Left ventricle myocardium inferior (tissue), 1 donor: ENCODE data around the gene SNX10. TPM values are rescaled to one million over a fixed set of nuclear protein-coding genes. Genes with fewer than 3 reads are reported as not detected.

Source experiments
- DNase-seq: peaks from one replicate; pipeline ENCODE4 v3.0.0-alpha.2; 2020
- H3K27ac ChIP-seq: fragments of 200-600 bp; replicated peaks from 2 replicates; pipeline ENCODE4 v1.8.0; 2021
- H3K27me3 ChIP-seq: fragments of 200-600 bp; 2 replicates; pipeline ENCODE4 v1.8.0; 2021; ENCODE audit warnings: low read depth
- H3K36me3 ChIP-seq: fragments of 200-600 bp; 2 replicates; pipeline ENCODE4 v1.8.0; 2021
- H3K4me1 ChIP-seq: fragments of 200-600 bp; 2 replicates; pipeline ENCODE4 v1.8.0; 2021
- H3K4me3 ChIP-seq: fragments of 200-600 bp; 2 replicates; pipeline ENCODE4 v1.8.0; 2021; ENCODE audit warnings: mild to moderate bottlenecking, moderate library complexity
- H3K9me3 ChIP-seq: fragments of 200-600 bp; replicated peaks from 2 replicates; pipeline ENCODE4 v1.8.0; 2021
- intact Hi-C: fragments of 100-400 bp; cut with micrococcal nuclease; formaldehyde crosslinking; loops from one replicate; pipeline ENCODE4 v1.11.0; 2022
- total RNA-seq: library from RNA; stranded (reverse); fragmentation: NEBNext Ultra II Directional; extraction: Animal tissue kit (Norgen Biotek cat#: 25700); gene quantifications from one replicate; pipeline ENCODE4 v1.2.1, GENCODE V29; 2021
- TF ChIP-seq, protein P1 (sequence below): fragments of 200-600 bp; IDR thresholded peaks from 2 replicates; pipeline ENCODE4 v1.8.0; 2021; ENCODE audit warnings: antibody characterized with exemption, mild to moderate bottlenecking, borderline replicate concordance
- donor health status: DM: no; HTN: yes; CAD: no; lungs with severe emphysema.

Gene SNX10
- total RNA-seq, 1 donor from 2014 or later, result 1.1 TPM

DNA sequence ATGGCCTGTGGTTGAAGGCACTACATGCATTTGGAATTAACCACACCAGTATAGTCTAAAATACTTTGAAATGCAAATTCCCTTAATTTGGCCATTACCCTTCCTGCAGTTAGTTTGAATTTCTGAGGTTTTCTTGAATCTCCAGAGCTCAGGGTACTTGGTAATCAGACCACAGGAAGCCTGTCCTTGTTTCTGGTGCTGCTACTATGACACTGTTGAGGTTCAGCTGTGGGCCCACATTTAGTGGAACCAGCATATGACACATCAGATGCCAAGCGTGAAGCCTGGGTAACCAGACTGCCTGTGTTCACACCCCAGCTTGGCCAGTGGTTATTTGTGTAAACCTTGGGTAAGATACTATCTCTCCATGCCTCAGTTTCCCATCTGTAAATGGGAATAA, 124.3 kb downstream of the SNX10 start:
- Histone ChIP-seq H3K4me3 (no peak overlapping the region), H3K4me1 (no peaks in the 10 kb centered on the region), H3K27me3 (peaks cover 68% of the 10 kb centered on the region), H3K36me3 (no peaks in the 10 kb centered on the region), H3K27ac (no peak overlapping the region), H3K9me3 (no peaks in the 10 kb centered on the region)
- no peak for DNase-seq
- TF ChIP-seq, protein P1, sequence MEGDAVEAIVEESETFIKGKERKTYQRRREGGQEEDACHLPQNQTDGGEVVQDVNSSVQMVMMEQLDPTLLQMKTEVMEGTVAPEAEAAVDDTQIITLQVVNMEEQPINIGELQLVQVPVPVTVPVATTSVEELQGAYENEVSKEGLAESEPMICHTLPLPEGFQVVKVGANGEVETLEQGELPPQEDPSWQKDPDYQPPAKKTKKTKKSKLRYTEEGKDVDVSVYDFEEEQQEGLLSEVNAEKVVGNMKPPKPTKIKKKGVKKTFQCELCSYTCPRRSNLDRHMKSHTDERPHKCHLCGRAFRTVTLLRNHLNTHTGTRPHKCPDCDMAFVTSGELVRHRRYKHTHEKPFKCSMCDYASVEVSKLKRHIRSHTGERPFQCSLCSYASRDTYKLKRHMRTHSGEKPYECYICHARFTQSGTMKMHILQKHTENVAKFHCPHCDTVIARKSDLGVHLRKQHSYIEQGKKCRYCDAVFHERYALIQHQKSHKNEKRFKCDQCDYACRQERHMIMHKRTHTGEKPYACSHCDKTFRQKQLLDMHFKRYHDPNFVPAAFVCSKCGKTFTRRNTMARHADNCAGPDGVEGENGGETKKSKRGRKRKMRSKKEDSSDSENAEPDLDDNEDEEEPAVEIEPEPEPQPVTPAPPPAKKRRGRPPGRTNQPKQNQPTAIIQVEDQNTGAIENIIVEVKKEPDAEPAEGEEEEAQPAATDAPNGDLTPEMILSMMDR, result no peak
- intact Hi-C loops, result no loop called here

GRCh38 chr7:26417911-26418413, 126.3 kb downstream of the SNX10 start:
- Histone ChIP-seq H3K36me3 (no peaks in the 10 kb centered on the region), H3K27ac (no peak overlapping the region)

DNA sequence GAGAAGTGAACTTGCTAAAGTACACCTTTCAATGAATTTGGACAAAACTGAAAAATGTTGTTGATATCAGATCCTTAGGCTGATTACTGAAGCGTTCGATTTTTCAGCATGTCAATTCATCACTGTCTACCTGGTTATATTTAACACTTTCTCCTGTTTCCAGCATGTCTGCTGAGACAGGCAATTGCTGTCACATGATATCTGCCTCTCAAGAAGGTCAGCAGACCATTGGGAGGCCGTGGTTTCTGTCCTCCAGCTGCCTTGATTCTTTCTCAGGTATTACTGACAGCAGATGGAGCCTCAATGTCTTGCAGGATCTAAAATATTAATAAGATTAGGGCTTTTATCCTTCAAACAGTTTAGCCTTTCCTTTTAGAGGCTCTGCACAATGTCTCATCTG, 127.5 kb downstream of the SNX10 start:
- intact Hi-C loops, result no loop called here
- H3K36me3 ChIP-seq, result no peaks in the 10 kb centered on the region

More at GRCh38 chr7:26417911-26418413, 126.3 kb downstream of the SNX10 start:
- no peak for DNase-seq
- intact Hi-C loops, result no loop called here
- Histone ChIP-seq H3K9me3 (no peaks in the 10 kb centered on the region), H3K27me3 (peaks cover 58% of the 10 kb centered on the region), H3K4me3 (no peak overlapping the region), H3K4me1 (no peaks in the 10 kb centered on the region)
- TF ChIP-seq, protein P1, result no peak

DNA sequence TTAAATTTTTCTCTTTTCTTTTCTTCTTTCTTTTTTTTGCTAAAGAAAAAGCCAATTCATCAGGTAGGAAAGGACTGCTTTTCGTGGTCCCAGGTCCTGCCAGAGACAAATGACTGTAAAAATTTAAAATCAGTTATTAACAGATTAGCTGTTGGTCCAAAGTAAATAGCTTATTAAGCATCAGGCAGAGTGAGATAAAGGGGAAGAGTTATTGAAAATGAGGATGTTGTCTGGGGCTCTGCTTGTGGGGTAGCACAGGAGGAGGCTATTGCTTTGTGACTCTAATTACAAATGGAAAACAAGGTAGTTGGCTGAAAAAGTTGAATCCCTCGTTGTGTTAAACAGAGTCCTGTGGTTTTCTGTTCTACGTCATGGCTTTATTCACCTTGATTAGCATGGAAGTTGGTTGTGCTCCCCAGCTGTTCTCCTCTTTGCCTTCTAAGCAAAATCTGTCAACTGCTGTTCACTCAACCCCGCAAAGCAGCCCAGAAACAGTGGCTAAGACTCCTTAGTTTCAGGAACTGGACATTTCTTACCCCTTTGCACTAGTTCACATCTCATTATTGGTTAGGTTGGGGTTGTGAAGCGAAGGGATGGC, 128.9 kb downstream of the SNX10 start:
- no peak for DNase-seq
- intact Hi-C loops, result no loop called here
- H3K4me1 ChIP-seq, result no peaks in the 10 kb centered on the region
- no peak overlapping the region for H3K4me3 ChIP-seq
- H3K27ac ChIP-seq, result no peak overlapping the region
- no peaks in the 10 kb centered on the region for H3K36me3 ChIP-seq
- H3K27me3 ChIP-seq, result peaks cover 44% of the 10 kb centered on the region
- TF ChIP-seq, protein P1, result no peak
- no peaks in the 10 kb centered on the region for H3K9me3 ChIP-seq

More for the DNA sequence above, 127.5 kb downstream of the SNX10 start:
- DNase-seq, result no peak
- H3K27me3 ChIP-seq, result peaks cover 48% of the 10 kb centered on the region
- H3K9me3 ChIP-seq, result no peaks in the 10 kb centered on the region
- H3K27ac ChIP-seq, result no peak overlapping the region
- TF ChIP-seq, protein P1, result no peak
- no peaks in the 10 kb centered on the region for H3K4me1 ChIP-seq
- H3K4me3 ChIP-seq, result no peak overlapping the region

- H3K9me3 ChIP-seq, result no peaks in the 10 kb centered on the region
- TF ChIP-seq, protein P1, result no peak
- intact Hi-C loops, result no loop called here
Measured at GRCh38 chr7:26422761-26423160, 131.1 kb downstream of the SNX10 start.

More at GRCh38 chr7:26422761-26423160, 131.1 kb downstream of the SNX10 start:
- no peaks in the 10 kb centered on the region for H3K4me1 ChIP-seq
- H3K4me3 ChIP-seq, result no peak overlapping the region
- H3K27me3 ChIP-seq, result peaks cover 50% of the 10 kb centered on the region
- H3K27ac ChIP-seq, result no peak overlapping the region
- no peak for DNase-seq
- no peaks in the 10 kb centered on the region for H3K36me3 ChIP-seq
